GM21786 (cell line): ENCODE data around the gene RBM24.

Experiments
- ATAC-seq: cut with Tn5 transposase; IDR thresholded peaks from one replicate; pipeline ENCODE4 v1.9.1; 2021; ENCODE audit not compliant: unreplicated experiment

The RBM24 gene

DNA sequence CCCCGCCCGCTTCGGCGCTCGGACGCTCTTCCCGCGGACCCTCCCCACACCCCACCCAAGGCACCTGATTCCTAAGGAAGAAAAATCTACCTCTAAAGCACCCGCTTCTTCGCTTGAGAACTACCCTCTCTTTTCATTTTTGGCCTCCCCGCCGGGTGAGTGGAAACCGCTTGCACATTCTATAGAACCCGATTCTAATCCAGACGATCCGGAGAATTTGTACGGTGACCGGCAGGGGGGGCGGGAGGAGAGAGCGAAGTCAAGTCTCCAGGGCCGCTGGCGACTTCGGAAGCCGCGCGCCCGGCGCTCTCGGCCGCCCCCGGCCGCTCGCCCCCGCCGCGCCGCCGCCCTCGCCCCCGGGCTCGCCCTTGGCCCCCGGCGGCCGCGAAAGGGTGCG is at the start of gene RBM24:
TSS of gene RBM24 (plus strand) at position 262 of the 397 bp plus-strand sequence. CDS start 221 bp downstream, outside the sequence.
- no peak for ATAC-seq

DNA sequence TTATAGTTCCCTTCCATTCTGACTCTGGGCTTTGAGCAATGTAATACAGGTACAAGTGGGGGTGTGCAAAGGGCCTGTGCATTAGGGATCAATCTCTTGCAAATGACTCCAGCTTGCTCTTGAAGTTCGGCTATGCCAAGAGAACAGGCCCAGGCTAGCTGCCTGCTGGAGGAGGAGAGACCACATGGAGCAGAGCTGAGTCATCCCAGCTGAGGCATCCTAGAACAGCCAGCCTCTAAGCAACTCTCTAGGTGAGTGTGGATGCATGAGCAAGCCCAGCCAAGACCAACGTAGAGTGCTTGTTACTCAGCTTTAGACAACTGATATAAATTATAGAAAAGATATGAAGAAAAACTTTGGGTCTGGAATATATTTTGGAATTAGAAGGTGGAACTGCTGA is 47.6 kb upstream of the RBM24 start:
- no peak for ATAC-seq

DNA sequence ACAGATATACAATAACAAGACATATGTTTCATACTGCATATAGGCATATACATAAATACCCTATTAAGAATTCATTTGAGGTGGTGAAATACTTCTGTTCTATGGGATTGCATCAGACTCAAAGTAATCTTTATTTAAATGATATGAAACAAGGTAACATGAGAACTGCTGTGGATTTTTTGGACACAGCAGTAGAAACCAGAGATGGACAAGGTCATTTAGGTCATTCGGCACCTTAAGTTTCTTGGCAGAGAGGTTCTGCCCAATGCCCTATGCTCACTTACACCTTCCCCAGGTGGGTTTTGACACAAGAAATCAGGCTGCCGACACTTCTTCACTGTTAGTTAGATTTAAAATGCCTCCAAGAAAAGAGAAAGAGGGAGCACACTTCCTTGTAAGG is 43.9 kb upstream of the RBM24 start:
- no peak for ATAC-seq

DNA sequence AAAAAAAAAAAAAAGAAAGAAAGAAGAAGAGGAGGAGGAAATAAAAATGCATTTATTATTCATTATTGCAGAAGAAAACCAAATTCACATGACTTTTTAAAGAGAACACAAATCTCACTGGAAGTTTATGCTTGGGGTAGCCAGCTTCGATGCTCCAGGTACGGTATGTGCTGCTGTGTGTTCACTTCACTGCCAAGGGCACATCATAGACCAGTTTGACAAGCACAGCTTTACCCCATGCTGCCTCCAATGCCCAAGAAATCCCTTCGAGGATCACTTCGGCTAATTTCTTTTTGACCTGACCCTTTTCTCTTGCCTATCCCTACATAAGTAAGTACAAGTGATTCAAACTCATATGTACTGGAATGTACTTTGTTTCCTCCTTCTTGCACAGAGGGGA is 41.9 kb upstream of the RBM24 start:
- ATAC-seq, result no peak

DNA sequence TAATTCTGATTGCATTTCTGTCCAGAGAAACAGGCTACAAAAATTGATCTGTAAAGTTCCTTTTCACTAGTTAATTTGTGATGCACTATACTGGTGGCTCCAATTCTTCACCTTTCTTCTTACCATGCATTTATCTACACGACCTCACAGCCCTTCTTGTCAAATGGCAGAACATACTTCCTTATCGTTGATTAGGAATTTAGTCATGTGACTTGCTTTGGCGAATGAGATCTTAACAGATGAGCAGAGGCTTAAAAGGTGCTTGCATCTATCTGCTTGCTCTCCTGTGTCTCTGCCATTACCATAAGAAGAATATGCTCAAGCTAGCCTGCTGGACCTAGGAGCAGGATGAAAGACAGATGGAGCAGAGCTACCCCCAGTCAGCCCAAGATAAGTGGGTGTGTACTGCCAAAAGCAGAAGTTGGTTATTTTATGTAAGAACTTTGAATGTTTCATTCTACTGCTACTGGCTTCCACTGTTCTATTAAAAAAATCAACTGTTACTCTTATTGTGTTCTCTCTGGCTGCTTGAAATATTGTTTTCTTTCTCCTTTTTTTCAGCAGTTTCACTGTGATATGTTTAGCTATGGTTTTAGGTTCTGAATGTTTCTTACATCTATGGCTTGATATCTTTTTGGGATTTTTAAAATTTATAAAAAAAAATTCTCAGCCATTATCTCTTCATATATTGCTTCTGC is 40.2 kb upstream of the RBM24 start:
- no peak for ATAC-seq

DNA sequence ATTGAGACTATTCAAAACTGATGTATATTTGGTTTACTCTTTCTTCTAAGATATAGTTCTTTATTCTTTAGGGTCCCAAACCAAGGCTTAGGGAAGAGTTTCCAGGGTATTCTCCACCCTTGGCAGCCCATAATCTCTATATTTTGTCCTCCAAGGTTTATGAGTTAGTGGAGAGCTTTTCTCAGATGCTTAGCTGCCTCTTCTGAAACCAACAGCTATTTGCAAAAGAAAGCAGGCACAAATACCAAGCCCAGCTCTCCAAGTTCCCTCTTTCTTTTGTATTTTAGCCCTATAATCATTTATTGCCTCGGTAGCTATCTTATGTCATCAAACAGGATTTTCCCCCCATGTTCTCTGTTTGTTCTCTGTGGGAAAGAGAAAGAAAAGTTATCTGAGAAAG is 39.1 kb upstream of the RBM24 start:
- no peak for ATAC-seq

DNA sequence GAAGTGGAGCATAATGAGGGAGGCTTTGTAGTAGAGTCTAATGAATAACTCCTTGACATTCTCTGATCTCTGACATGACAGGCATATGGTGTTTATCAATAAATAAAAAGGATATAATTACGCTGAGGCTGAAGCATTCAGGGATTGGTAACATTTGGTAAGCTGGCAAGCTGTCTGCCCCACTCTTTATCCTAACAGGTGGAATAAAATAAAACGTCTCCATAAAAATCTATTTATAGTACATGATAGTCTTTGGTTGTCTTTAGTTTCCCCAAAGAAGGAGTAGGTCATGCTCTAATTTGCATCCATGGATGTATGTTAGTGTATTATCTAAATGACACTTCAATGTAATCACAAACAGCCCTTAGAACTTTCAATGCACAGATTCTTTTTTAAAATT is 30.9 kb upstream of the RBM24 start:
- ATAC-seq, result no peak

DNA sequence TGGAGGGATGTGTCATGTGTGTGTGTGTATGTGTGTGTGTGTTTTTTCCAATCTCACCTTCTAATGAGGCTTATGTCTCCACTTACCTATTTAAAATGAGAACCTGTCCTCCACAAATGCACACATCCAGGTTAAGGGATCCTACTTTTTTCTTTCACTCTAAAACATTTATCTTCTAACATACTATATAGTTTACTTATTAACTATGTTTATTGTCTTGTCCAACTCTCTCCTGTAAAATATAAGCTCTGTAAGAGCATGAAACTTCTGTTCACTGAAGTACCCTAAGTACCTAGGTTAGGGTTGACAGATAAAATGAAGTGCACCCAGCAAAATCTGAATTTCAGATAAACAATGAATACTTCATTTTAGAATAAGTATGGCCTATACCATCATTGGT is 29.2 kb upstream of the RBM24 start:
- no peak for ATAC-seq

DNA sequence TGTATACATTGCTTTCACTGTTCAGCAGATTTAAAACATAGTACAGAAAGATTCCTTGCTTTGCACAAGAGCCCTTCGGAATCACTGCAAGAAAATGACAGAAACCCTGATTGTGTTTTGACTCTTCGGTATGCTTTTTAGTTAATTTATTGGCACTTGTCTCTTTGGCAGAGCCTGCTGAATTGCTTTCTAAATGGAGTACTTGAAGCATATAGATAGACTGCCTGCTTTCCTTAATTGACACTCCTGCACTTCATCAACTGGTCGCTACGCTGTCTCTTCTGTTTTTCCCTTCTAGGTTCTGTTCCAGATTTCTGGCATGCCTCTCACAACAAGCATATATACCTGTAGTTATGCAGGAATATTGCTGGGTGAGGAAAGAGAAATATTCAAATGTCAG is 22.4 kb upstream of the RBM24 start:
- ATAC-seq, result no peak

DNA sequence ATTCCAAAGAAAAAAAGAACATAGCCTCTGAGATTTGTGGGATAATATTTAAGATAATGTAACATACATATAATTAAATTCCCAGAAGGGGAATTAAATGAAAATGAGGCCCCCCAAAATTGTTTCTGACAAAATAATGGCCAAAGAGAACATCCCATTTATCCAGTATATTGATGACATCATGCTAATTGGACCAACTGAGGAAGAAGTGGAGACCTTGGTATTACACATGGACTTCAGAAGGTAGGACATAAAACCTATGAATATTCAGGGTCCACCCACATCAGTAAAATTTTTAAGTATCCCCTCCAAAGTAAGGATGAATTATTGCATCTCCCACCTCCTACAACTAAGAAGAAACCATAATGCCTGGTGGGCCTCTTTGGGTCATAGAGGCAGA is 15.6 kb upstream of the RBM24 start:
- no peak for ATAC-seq

DNA sequence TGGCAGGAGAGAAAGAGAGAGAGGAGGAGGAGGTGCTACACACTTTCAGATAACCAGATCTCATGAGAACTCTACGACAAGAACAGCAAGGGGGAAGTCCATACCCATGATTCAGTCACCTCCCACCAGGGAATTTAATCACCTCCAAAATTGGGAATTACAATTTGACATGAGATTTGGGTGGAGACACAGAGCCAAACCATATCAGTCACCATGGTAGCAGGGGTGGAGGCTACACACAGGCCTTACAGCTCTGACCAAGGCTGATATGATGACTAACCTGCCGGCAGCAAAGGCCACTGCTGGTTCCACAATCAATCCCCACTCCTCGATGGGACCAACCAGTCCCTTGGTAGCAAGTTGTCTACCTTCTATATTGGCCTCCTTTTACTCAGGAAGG is 13.6 kb upstream of the RBM24 start:
- no peak for ATAC-seq

DNA sequence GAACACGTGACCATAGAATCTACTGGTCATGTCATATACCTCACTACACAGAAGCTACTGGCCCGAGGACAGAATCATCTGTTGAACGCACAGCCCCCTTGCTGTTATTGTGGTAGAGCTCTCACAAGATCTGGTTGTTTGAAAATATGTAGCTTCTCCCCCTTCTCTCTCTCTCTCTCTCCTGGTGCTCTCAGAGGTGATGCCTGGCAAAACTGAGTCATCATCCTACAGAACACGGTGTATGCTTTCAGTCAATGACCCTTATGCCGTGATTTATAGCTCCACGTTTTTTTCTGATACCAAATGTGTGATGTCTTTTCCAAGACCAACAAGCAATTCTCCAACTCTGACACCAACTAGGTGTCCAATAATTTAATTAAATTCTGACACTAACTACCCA is 13.0 kb upstream of the RBM24 start:
- ATAC-seq, result no peak

DNA sequence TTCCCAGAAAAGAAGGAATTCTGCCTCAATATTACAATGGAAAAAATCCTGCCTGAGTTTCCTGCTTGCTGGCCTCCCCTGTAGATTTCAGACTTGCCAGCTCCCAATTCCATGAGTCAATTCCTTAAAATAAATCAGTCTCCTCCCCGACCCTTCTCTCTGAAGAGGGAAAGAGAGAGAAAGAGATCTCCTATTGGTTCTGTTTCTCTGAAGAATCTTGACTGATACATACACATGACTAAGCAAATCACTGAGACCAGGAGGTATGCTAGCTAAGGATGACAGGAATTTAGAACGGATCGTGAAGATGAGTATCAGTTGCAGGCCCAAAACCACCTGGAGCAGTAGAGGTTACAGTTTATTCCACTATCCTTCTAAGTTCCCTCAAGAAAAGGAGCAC is 11.3 kb upstream of the RBM24 start:
- no peak for ATAC-seq

DNA sequence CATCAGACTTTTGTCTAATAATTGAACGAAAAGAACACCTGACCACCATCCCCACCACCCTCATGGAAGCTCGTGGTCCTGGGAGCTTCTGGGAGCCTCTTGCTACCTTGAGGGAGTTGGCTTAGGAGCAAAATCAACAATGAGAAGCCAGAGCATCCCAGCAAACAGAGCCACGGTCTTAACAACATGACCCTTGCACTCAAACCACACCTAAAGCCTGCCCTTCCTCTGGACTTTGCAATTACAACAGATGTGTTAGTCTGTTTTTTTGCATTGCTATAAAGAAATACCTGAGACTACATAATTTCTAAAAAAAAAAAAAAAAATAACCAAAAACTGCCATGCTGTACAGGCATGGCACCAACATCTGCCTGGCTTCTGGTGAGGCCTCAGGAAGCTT is 9.5 kb upstream of the RBM24 start:
- no peak for ATAC-seq

DNA sequence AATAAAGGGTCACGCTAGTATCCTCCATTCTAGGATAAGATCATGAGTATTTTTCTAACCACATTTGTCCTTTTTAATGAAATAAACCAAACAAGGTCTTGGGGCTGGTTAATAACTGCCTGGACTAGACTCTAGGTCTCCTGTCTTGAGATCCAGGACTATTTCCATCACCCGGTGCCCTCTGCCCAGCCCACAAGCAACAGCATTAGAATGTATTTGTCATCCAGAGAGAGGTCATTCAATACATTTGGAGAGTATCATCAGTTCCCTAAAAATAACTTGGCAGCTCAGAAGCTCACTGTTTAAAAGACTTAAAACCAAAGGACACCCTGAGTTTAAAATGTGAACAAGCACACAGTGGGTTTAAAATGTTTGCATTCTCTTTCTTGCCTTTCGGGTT is 4.4 kb upstream of the RBM24 start:
- ATAC-seq, result no peak

DNA sequence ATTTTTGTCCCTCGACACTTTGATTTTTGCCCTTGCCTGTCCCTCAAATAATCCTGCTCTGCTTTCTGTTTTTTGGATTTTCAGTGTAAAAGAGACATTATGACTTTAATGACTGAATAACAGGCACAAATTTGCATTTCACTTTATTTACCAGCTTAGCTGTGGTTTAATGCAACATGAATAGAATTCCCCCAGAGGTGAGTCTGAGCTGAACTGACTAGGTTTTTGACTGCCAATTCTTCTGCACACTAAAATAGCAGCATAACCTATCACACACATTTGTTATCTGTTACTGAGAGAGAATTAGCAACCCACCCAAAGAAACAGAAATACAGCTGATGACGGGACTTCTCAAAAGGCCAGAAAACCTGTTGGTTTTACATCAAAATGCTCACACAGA is 3.9 kb upstream of the RBM24 start:
- ATAC-seq, result no peak

DNA sequence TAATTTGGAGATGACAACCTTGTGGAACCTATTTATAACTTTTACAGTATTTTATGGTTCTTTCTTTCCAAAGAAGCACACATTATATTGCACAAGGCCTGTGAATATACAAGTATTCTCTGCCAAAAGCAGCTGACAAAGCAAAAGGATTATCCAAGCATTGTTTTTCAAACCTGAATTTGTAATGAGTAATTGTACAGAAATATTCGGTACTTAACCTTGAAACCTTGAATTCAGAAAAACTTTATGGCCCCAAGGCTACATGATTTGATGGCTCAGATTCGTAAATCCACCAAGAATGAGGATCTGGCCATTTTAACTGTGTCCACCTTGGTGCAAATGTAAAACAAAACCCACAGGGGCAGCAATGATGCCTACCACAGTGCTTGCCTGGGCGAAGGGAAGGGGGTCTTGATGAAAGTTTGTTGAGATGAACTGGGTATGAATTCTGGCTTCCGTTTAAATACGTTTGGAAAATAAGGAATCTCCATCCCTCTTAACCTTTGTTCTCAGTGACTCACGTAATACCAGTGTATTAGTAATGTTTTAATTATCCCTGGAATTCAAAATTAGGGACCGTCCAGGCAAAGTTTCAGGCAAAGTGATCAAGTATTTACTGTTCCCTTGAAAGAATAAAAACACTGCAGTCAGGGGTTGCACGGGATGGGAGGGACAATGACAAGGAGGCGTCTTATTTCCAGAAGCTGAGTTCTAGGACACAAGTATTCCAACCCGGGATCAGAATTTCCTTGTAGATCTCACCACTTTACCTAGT is 2.7 kb upstream of the RBM24 start:
- ATAC-seq, result no peak

DNA sequence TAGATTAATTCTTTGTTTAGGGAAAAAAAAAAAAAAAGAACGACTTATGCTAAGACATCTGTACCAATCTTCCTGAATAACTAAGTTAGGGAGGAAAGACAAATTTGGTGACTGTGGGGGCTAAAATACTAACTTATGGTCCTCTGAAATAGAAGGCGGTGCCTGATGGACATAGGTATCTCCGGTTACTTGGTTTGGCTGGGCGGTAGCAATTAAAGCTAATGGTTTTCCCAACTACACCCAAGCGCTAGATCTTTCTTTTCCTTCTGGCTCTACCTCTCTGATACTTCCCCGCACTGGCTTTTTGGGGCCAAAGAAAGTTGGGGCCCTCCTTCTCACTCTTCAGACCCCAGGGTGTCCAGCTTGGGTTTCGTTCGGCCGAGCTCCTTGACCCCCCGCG is 1.0 kb upstream of the RBM24 start:
- ATAC-seq, result no peak

DNA sequence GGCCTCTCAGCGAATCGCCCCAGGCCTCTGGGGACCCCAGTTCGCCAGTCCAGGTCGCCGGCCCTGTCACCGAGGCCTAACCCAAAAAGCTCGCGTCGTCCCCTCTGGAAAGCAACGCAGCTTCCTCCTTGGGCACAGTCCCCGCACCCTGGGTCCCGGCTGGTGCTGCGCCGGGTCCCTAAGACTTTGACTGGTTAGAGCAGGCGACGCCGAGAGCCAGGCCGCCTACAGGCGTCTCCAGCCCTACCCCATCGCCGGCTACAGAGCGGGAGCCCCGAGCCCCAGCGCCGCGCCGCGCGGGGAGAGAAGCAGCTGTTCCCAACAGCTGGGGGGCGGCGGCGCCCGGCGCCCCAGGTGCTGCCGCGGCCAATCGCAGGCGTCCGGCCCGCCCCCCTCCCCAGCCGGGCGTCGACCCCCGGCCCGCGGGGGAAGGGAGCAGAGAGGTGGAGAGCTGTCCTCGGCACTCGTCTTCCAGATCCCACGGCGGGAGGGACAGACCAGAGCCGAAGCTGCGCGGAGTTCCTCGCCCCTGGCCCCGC is 540 bp upstream of the RBM24 start:
- ATAC-seq, result no peak

DNA sequence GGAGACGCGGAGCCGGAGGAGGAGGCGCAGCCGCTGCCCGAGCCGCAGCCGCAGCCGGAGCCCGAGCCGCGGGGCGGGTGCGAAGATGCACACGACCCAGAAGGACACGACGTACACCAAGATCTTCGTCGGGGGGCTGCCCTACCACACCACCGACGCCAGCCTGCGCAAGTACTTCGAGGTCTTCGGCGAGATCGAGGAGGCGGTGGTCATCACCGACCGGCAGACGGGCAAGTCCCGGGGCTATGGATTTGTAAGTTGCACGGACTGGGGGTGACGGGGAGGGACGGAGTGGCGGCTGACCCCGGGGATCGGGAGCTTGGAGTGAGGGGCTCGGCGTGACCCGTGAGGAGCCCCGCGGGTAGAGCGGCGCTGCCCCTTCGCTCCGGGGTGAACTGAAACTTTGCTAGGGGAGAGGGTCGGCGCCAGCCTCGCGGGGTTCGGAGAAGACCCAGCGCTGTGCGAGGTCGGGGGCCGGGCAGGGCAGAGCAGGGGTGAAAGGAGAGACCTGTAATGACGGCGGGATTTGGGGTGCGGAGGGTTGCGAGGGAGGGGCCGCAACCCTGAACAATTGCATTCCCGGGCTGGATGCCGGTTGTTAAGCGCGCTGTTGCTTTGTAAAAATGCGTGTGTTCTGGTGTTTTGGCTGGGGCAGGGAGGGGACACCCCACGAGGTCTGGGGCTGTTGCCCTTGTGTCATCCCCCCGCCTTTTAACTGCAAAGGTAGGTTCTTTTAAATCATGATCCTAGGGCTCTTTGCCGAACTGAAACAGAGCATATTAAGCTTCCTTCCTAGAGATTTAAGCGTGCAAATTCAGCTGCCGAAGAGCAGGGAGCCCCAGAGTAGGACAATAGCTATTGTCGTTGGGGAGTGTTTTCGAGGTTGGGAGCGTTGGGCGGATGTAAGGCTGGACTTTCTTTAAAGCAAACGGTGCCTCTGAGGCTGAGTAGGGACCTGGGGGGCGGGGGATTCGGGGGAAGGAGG is 628 bp downstream of the RBM24 start:
- ATAC-seq, result no peak

DNA sequence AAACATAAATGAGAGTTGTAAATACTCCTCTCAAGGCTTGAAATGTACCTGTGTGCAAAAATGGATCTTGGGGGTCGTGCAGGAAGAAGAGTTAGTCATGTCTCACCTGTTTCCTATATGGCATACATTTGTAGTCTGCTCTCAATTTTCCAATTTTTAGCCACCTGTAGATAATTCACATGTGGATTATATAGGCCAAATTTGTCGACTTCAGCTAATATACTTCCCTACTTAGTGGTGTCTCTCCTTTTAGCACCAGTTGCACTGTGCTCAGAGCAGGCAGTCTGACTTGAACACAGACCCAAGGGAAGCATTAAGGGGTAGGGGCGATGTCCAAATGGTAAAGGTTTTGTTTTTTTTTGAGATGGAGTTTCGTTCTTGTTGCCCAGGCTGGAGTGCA is 1.9 kb downstream of the RBM24 start:
- no peak for ATAC-seq
